Activated CD8-positive, alpha-beta memory T cell treated with anti-CD3 and anti-CD28 coated beads, Interleukin-2, amount 10 ng/mL, durations not matched to agents 7 days and 5 days (primary cell): ENCODE results near the gene DLGAP1. TPM values are rescaled to one million over a fixed set of nuclear protein-coding genes. Genes with fewer than 3 reads are reported as not detected.

Source experiments
- ATAC-seq: fragments of 150-1000 bp; cut with Tn5 transposase; one replicate; pipeline ENCODE4 v1.10.0; 2021; ENCODE audit warnings: moderate library complexity
- CTCF ChIA-PET: fragments of 350-600 bp; sonication (Branson Sonifier 250); formaldehyde crosslinking; loops from one replicate; lab custom pipeline; 2021; ENCODE audit warnings: antibody characterized with exemption; lab: Charles Lee
- DNase-seq: peaks from one replicate; pipeline ENCODE4 v3.0.0-alpha.2; 2020
- H3K27ac Mint-ChIP-seq: one replicate; pipeline ENCODE4 v1.8.0; 2021; ENCODE audit warnings: mild to moderate bottlenecking, mixed read lengths
- H3K27me3 Mint-ChIP-seq: one replicate; pipeline ENCODE4 v1.8.0; 2021; ENCODE audit warnings: mixed read lengths
- H3K36me3 Mint-ChIP-seq: one replicate; pipeline ENCODE4 v1.8.0; 2021; ENCODE audit warnings: mild to moderate bottlenecking, mixed read lengths
- H3K4me1 Mint-ChIP-seq: one replicate; pipeline ENCODE4 v1.8.0; 2021; ENCODE audit warnings: mixed read lengths
- H3K4me3 Mint-ChIP-seq: one replicate; pipeline ENCODE4 v1.8.0; 2021; ENCODE audit warnings: mild to moderate bottlenecking, moderate library complexity, mixed read lengths
- H3K9me3 Mint-ChIP-seq: one replicate; pipeline ENCODE4 v1.8.0; 2022; ENCODE audit warnings: low read depth, mixed read lengths
- total RNA-seq, 2 experiments: library from RNA; stranded (reverse); gene quantifications; one replicate each; pipeline ENCODE4 v1.2.3, GENCODE V29; 2021

The DLGAP1 gene
- total RNA-seq, 2 experiments from 2014 or later = not detected

- Mint-ChIP-seq H3K4me3 (no peak overlapping the region), H3K4me1 (no peaks in the 10 kb centered on the region), H3K36me3 (no peaks in the 10 kb centered on the region), H3K27ac (no peak overlapping the region), H3K9me3 (no peaks in the 10 kb centered on the region), H3K27me3 (no peaks in the 10 kb centered on the region)
- CTCF ChIA-PET = interaction anchor here (0.7 kb wide), 1 partner anchor 23 kb away, joined by 3 read pairs; no protein-coding TSS in a partner anchor
- DNase-seq (no peak), ATAC-seq (no peak)
These were observed 324.1 kb downstream of the DLGAP1 start for GRCh38 chr18:4130734-4131719.

- no peaks in the 10 kb centered on the region for H3K27me3 Mint-ChIP-seq
- no peaks in the 10 kb centered on the region for H3K4me1 Mint-ChIP-seq
- H3K36me3 Mint-ChIP-seq = no peaks in the 10 kb centered on the region
- no peaks in the 10 kb centered on the region for H3K9me3 Mint-ChIP-seq
- no peak overlapping the region for H3K27ac Mint-ChIP-seq
- H3K4me3 Mint-ChIP-seq = no peak overlapping the region
- ATAC-seq = no peak
- DNase-seq = no peak
- CTCF ChIA-PET = no interaction called here
These were observed 328.2 kb downstream of the DLGAP1 start for GRCh38 chr18:4126939-4127338.

- H3K27me3 Mint-ChIP-seq = no peaks in the 10 kb centered on the region
- no peaks in the 10 kb centered on the region for H3K4me1 Mint-ChIP-seq
- H3K9me3 Mint-ChIP-seq = no peaks in the 10 kb centered on the region
- no peak for ATAC-seq
- no peak overlapping the region for H3K27ac Mint-ChIP-seq
- no peak overlapping the region for H3K4me3 Mint-ChIP-seq
- DNase-seq = no peak
- CTCF ChIA-PET = no interaction called here
- H3K36me3 Mint-ChIP-seq = no peaks in the 10 kb centered on the region
These were observed 329.4 kb downstream of the DLGAP1 start for GRCh38 chr18:4125627-4126230.

- Mint-ChIP-seq H3K4me3 (no peak overlapping the region), H3K9me3 (no peaks in the 10 kb centered on the region), H3K27me3 (no peaks in the 10 kb centered on the region), H3K4me1 (no peaks in the 10 kb centered on the region), H3K36me3 (no peaks in the 10 kb centered on the region), H3K27ac (no peak overlapping the region)
- ATAC-seq (no peak), DNase-seq (no peak)
- CTCF ChIA-PET = no interaction called here
These were observed 329.9 kb downstream of the DLGAP1 start for GRCh38 chr18:4125224-4125623.

GRCh38 chr18:4119813-4120212, 335.3 kb downstream of the DLGAP1 start:
- no peak for ATAC-seq
- CTCF ChIA-PET = no interaction called here
- no peaks in the 10 kb centered on the region for H3K36me3 Mint-ChIP-seq
- H3K27me3 Mint-ChIP-seq = no peaks in the 10 kb centered on the region
- DNase-seq = no peak
- H3K4me1 Mint-ChIP-seq = no peaks in the 10 kb centered on the region
- no peak overlapping the region for H3K27ac Mint-ChIP-seq
- H3K4me3 Mint-ChIP-seq = no peak overlapping the region
- no peaks in the 10 kb centered on the region for H3K9me3 Mint-ChIP-seq

GRCh38 chr18:4119127-4119648, 335.9 kb downstream of the DLGAP1 start:
- Mint-ChIP-seq H3K27ac (no peak overlapping the region), H3K4me1 (no peaks in the 10 kb centered on the region), H3K4me3 (no peak overlapping the region), H3K9me3 (peaks cover 2% of the 10 kb centered on the region), H3K36me3 (no peaks in the 10 kb centered on the region), H3K27me3 (no peaks in the 10 kb centered on the region)
- CTCF ChIA-PET = interaction anchor here (1.2 kb wide), 1 partner anchor 13 kb away, joined by 3 read pairs; no protein-coding TSS in a partner anchor
- DNase-seq = no peak
- ATAC-seq = no peak

- H3K4me3 Mint-ChIP-seq = no peak overlapping the region
- ATAC-seq (no peak), DNase-seq (no peak)
- no peak overlapping the region for H3K27ac Mint-ChIP-seq
- CTCF ChIA-PET = interaction anchor here (0.6 to 3.8 kb wide), 2 partner anchors 23 to 949 kb away, joined by 3 to 28 read pairs; no protein-coding TSS in a partner anchor
- no peaks in the 10 kb centered on the region for H3K36me3 Mint-ChIP-seq
- no peaks in the 10 kb centered on the region for H3K4me1 Mint-ChIP-seq
- peaks cover 3% of the 10 kb centered on the region for H3K27me3 Mint-ChIP-seq
- H3K9me3 Mint-ChIP-seq = no peaks in the 10 kb centered on the region
These were observed 347.1 kb downstream of the DLGAP1 start for GRCh38 chr18:4108016-4108415.

GRCh38 chr18:4107049-4107467, 348.0 kb downstream of the DLGAP1 start:
- Mint-ChIP-seq H3K36me3 (no peaks in the 10 kb centered on the region), H3K4me1 (no peaks in the 10 kb centered on the region), H3K27me3 (peaks cover 3% of the 10 kb centered on the region), H3K9me3 (no peaks in the 10 kb centered on the region), H3K27ac (no peak overlapping the region), H3K4me3 (no peak overlapping the region)
- DNase-seq (no peak), ATAC-seq (no peak)
- CTCF ChIA-PET = interaction anchor here (0.8 to 3.8 kb wide), 3 partner anchors 11 to 950 kb away, joined by 3 to 28 read pairs (median 4); no protein-coding TSS in a partner anchor

- peak; percentile 69 for DNase-seq
- H3K4me3 Mint-ChIP-seq = no peak overlapping the region
- H3K27ac Mint-ChIP-seq = no peak overlapping the region
- H3K27me3 Mint-ChIP-seq = peaks cover 3% of the 10 kb centered on the region
- H3K4me1 Mint-ChIP-seq = no peaks in the 10 kb centered on the region
- H3K36me3 Mint-ChIP-seq = no peaks in the 10 kb centered on the region
- peak; percentile 55 for ATAC-seq
- CTCF ChIA-PET = interaction anchor here (0.8 to 3.8 kb wide), 3 partner anchors 12 to 951 kb away, joined by 3 to 28 read pairs (median 4); no protein-coding TSS in a partner anchor
- H3K9me3 Mint-ChIP-seq = no peaks in the 10 kb centered on the region
These were observed 348.6 kb downstream of the DLGAP1 start for GRCh38 chr18:4106407-4107033.

- H3K9me3 Mint-ChIP-seq = no peaks in the 10 kb centered on the region
- ATAC-seq (no peak), DNase-seq (no peak)
- peaks cover 3% of the 10 kb centered on the region for H3K27me3 Mint-ChIP-seq
- CTCF ChIA-PET = no interaction called here
- H3K4me1 Mint-ChIP-seq = peaks cover 12% of the 10 kb centered on the region
- no peaks in the 10 kb centered on the region for H3K36me3 Mint-ChIP-seq
- no peak overlapping the region for H3K27ac Mint-ChIP-seq
- H3K4me3 Mint-ChIP-seq = no peak overlapping the region
These were observed 352.2 kb downstream of the DLGAP1 start for GRCh38 chr18:4102901-4103300.

GRCh38 chr18:4101009-4101408, 354.1 kb downstream of the DLGAP1 start:
- CTCF ChIA-PET = no interaction called here
- peak; percentile 41 for DNase-seq
- Mint-ChIP-seq H3K36me3 (no peaks in the 10 kb centered on the region), H3K4me1 (peaks cover 12% of the 10 kb centered on the region), H3K4me3 (no peak overlapping the region), H3K27me3 (peaks cover 6% of the 10 kb centered on the region), H3K27ac (no peak overlapping the region), H3K9me3 (no peaks in the 10 kb centered on the region)
- ATAC-seq = peak; percentile 33

- Mint-ChIP-seq H3K4me3 (no peak overlapping the region), H3K4me1 (peaks cover 12% of the 10 kb centered on the region), H3K27ac (no peak overlapping the region), H3K27me3 (peaks cover 3% of the 10 kb centered on the region), H3K36me3 (no peaks in the 10 kb centered on the region), H3K9me3 (no peaks in the 10 kb centered on the region)
- no peak for ATAC-seq
- no peak for DNase-seq
- CTCF ChIA-PET = no interaction called here
These were observed 358.6 kb downstream of the DLGAP1 start for GRCh38 chr18:4096486-4096885.

GRCh38 chr18:4093676-4094075, 361.4 kb downstream of the DLGAP1 start:
- Mint-ChIP-seq H3K27ac (no peak overlapping the region), H3K27me3 (peaks cover 3% of the 10 kb centered on the region), H3K9me3 (no peaks in the 10 kb centered on the region), H3K4me1 (no peaks in the 10 kb centered on the region), H3K36me3 (no peaks in the 10 kb centered on the region), H3K4me3 (no peak overlapping the region)
- CTCF ChIA-PET = no interaction called here
- DNase-seq = no peak
- ATAC-seq = no peak
